GM23338 (cell line): ENCODE results near the gene RAB3IL1. TPM values are rescaled to one million over a fixed set of nuclear protein-coding genes. Genes with fewer than 3 reads are reported as not detected.
A peak's percentile ranks its signal among the peaks of the same experiment; 100 is the strongest.

ENCODE experiments used
- ATAC-seq: fragments of 200-7000 bp; cut with Tn5 transposase; 3 replicates; pipeline ENCODE4 v1.9.1; 2020
- DNase-seq: peaks from one replicate; pipeline ENCODE4 v3.0.0-alpha.2; 2015; ENCODE audit warnings: low spot score
- H2AFZ ChIP-seq: fragments of 200-600 bp; sonication (generic); 2 replicates; pipeline ENCODE4 v1.8.0; 2016; ENCODE audit warnings: antibody characterized with exemption, mild to moderate bottlenecking, moderate library complexity
- H3F3A ChIP-seq: fragments of 200-600 bp; sonication (generic); replicated peaks from 2 replicates; pipeline ENCODE4 v1.8.0; 2017; ENCODE audit warnings: antibody characterized with exemption, mixed run types, low read depth
- H3K27ac ChIP-seq: fragments of 200-600 bp; sonication (generic); 2 replicates; pipeline ENCODE4 v1.6.1; 2016; ENCODE audit warnings: low read depth
- H3K27me3 ChIP-seq: fragments of 200-600 bp; sonication (generic); 2 replicates; pipeline ENCODE4 v1.8.0; 2016; ENCODE audit warnings: mild to moderate bottlenecking, mixed run types, moderate library complexity; ENCODE audit not compliant: insufficient read depth
- H3K36me3 ChIP-seq: fragments of 200-600 bp; sonication (generic); 2 replicates; pipeline ENCODE4 v1.8.0; 2016; ENCODE audit warnings: mild to moderate bottlenecking; ENCODE audit not compliant: insufficient read depth
- H3K4me1 ChIP-seq: fragments of 200-600 bp; sonication (generic); 2 replicates; pipeline ENCODE4 v1.8.0; 2016; ENCODE audit warnings: mild to moderate bottlenecking, moderate library complexity; ENCODE audit not compliant: insufficient read depth
- H3K4me2 ChIP-seq: fragments of 200-600 bp; sonication (generic); 2 replicates; pipeline ENCODE4 v1.7.1; 2017; ENCODE audit warnings: mixed run types
- H3K4me3 ChIP-seq: fragments of 200-600 bp; sonication (generic); 2 replicates; pipeline ENCODE4 v1.6.1; 2016; ENCODE audit warnings: mixed run types
- H3K79me2 ChIP-seq: fragments of 200-600 bp; sonication (generic); replicated peaks from 2 replicates; pipeline ENCODE4 v1.8.0; 2017; ENCODE audit warnings: mild to moderate bottlenecking; ENCODE audit not compliant: insufficient read depth
- H3K9me2 ChIP-seq: fragments of 200-600 bp; sonication (generic); 2 replicates; pipeline ENCODE4 v1.8.0; 2017; ENCODE audit not compliant: insufficient read depth
- H4K20me1 ChIP-seq: fragments of 200-600 bp; sonication (generic); replicated peaks from 2 replicates; pipeline ENCODE4 v1.8.0; 2017; ENCODE audit warnings: mild to moderate bottlenecking; ENCODE audit not compliant: insufficient read depth
- H3K27ac Mint-ChIP-seq: 2 replicates; pipeline ENCODE4 v1.8.0; 2020; ENCODE audit warnings: inconsistent platforms, mild to moderate bottlenecking, moderate library complexity, mixed read lengths
- H3K27me3 Mint-ChIP-seq: 3 replicates; pipeline ENCODE4 v1.8.0; 2022; ENCODE audit warnings: low read depth, mild to moderate bottlenecking, moderate library complexity, mixed read lengths, inconsistent platforms; ENCODE audit not compliant: insufficient read depth, poor library complexity
- H3K36me3 Mint-ChIP-seq: 3 replicates; pipeline ENCODE4 v1.8.0; 2021; ENCODE audit warnings: low read depth, mild to moderate bottlenecking, inconsistent platforms, moderate library complexity, mixed read lengths
- H3K4me1 Mint-ChIP-seq: 3 replicates; pipeline ENCODE4 v1.8.0; 2020; ENCODE audit warnings: mild to moderate bottlenecking, inconsistent platforms, mixed read lengths
- H3K4me3 Mint-ChIP-seq: 3 replicates; pipeline ENCODE4 v1.8.0; 2021; ENCODE audit warnings: moderate library complexity, mild to moderate bottlenecking, inconsistent platforms, mixed read lengths
- H3K9me3 Mint-ChIP-seq: 3 replicates; pipeline ENCODE4 v1.8.0; 2020; ENCODE audit warnings: moderate library complexity, mild to moderate bottlenecking, inconsistent platforms, mixed read lengths
- CREB1 ChIP-seq: fragments of 250-450 bp; sonication (Bioruptor Pico); IDR thresholded peaks from 2 replicates; pipeline ENCODE4 v1.5.0; 2020; ENCODE audit warnings: low read depth, mild to moderate bottlenecking, moderate library complexity
- EZH2phosphoT487 ChIP-seq: fragments of 200-600 bp; sonication (generic); IDR thresholded peaks from one replicate; pipeline ENCODE4 v1.8.1; 2018; ENCODE audit warnings: antibody characterized with exemption; ENCODE audit not compliant: unreplicated experiment
- NANOG ChIP-seq: IDR thresholded peaks from 2 replicates; pipeline ENCODE4 v1.6.1; 2016; ENCODE audit warnings: antibody characterized with exemption, borderline replicate concordance
- POLR2AphosphoS5 ChIP-seq: IDR thresholded peaks from 2 replicates; pipeline ENCODE4 v1.6.1; 2016; ENCODE audit warnings: antibody characterized with exemption, low read depth
- ZNF331 ChIP-seq: fragments of 250-450 bp; sonication (Bioruptor Pico); IDR thresholded peaks from 2 replicates; pipeline ENCODE4 v1.5.0; 2020; ENCODE audit warnings: low read depth, mild to moderate bottlenecking, moderate library complexity
- long read RNA-seq: library from polyadenylated mRNA; unstranded; transcript quantifications from one replicate; pipeline ENCODE4 v2.0.0, GENCODE V29; 2020; ENCODE audit not compliant: unreplicated experiment
- polyA plus RNA-seq: library from polyadenylated mRNA; unstranded; fragments of >200 nt; fragmentation: Nextera tagmentation; extraction: Ambion mirVana; gene quantifications from 2 replicates; pipeline ENCODE4 v1.2.1, GENCODE V29; 2016
- total RNA-seq: library from RNA; depleted of rRNA; stranded (reverse); fragments of >200 nt; shearing (Covaris generic); gene quantifications from 2 replicates; pipeline ENCODE4 v1.2.3, GENCODE V29; 2014; rRNA removed
- TF ChIP-seq, protein P1 (sequence below), 2 experiments: fragments of 200-600 bp in 1 of 2; sonication (generic) in 1 of 2; conservative IDR thresholded peaks; 2 replicates each; pipeline versions ENCODE4 v1.5.1 to v1.6.1; 2016 to 2017; ENCODE audit warnings: antibody characterized with exemption in 2 of 2, low read depth in 2 of 2, mild to moderate bottlenecking in 2 of 2, moderate library complexity in 1 of 2
- TF ChIP-seq, protein P2 (sequence below): IDR thresholded peaks from one replicate; pipeline ENCODE4 v1.6.1; 2018; ENCODE audit warnings: antibody characterized with exemption; ENCODE audit not compliant: unreplicated experiment
- TF ChIP-seq, protein P3 (sequence below): IDR thresholded peaks from 2 replicates; pipeline ENCODE4 v1.6.1; 2016; ENCODE audit warnings: antibody characterized with exemption

The RAB3IL1 gene, protein sequence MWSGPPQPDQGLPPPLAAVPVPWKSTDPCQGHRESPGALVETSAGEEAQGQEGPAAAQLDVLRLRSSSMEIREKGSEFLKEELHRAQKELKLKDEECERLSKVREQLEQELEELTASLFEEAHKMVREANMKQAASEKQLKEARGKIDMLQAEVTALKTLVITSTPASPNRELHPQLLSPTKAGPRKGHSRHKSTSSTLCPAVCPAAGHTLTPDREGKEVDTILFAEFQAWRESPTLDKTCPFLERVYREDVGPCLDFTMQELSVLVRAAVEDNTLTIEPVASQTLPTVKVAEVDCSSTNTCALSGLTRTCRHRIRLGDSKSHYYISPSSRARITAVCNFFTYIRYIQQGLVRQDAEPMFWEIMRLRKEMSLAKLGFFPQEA
- total RNA-seq, result 2.7 and 4.0 TPM in 2 replicates
- 3.4 and 3.9 TPM in 2 replicates for polyA plus RNA-seq
- long read RNA-seq, result 0 reads

DNA sequence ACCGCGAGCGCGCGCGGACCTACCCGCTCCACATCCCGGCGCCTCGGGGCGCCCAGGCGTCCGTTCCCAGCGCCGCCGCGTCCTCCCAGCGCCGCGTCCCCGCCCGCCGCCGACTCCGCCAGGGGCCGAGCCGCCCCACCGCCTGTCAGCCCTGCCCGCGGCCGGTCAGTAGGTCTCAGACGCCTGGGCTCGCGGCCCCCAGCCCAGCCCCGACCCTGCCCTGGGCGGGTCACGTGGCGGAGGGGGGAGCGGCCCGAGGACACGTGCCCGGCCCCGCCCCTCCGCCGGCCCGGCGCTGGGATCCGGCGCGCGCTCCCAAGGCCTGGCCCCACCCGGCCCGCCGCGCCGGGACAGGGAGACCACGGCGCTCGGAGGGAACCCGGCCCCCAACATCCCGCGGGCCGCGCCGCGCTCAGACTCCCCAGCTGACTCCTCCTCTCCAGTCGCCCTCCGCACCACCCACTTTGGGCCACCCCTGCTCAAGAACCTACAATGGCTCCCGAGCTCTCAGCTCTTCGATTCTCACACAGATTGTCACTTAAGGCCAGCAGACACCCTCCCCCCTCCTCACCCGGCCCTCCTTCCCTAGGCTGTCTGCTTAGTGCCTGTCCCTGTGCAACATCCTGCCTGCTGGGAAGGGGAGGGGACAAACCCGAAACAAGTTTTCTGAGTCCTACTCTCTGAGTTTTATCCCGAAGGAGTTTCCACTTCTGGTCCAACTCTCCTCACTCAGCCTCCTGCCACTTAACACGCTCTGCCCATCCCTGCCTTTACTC is at the start of gene RAB3IL1:
TSS of gene RAB3IL1 (minus strand) at position 233 of the 776 bp plus-strand sequence. CDS start at position 34, 199 bp downstream.
- H3K27ac Mint-ChIP-seq, result no peak within 1 kb of the TSS
- Histone ChIP-seq H3K27ac (no peak within 1 kb of the TSS), H3K4me1 (peaks cover 5% of the 10 kb centered on the region), H3F3A (no peaks in the 10 kb centered on the region), H3K27me3 (peaks cover 23% of the 10 kb centered on the region), H3K36me3 (no peaks in the 10 kb centered on the region), H3K9me2 (no peaks in the 10 kb centered on the region), H2AFZ (peak within 1 kb of the TSS; percentile 86), H4K20me1 (no peaks in the 10 kb centered on the region), H3K4me2 (peak within 1 kb of the TSS; percentile 86), H3K4me3 (peak within 1 kb of the TSS; percentile 61), H3K79me2 (no peaks in the 10 kb centered on the region)
- H3K4me1 Mint-ChIP-seq, result peaks cover 11% of the 10 kb centered on the region; the same call in 2 of the 3 replicates
- peaks cover 35% of the 10 kb centered on the region for H3K27me3 Mint-ChIP-seq
- H3K4me3 Mint-ChIP-seq, result peak within 1 kb of the TSS; percentile 77
- ATAC-seq, result peak; percentile 82
- H3K9me3 Mint-ChIP-seq, result no peaks in the 10 kb centered on the region; the same call in 2 of the 3 replicates
- TF ChIP-seq EZH2phosphoT487 (no peak), POLR2AphosphoS5 (no peak), NANOG (no peak), ZNF331 (CRISPR knock-in tag) (no peak)
- TF ChIP-seq, protein P1, sequence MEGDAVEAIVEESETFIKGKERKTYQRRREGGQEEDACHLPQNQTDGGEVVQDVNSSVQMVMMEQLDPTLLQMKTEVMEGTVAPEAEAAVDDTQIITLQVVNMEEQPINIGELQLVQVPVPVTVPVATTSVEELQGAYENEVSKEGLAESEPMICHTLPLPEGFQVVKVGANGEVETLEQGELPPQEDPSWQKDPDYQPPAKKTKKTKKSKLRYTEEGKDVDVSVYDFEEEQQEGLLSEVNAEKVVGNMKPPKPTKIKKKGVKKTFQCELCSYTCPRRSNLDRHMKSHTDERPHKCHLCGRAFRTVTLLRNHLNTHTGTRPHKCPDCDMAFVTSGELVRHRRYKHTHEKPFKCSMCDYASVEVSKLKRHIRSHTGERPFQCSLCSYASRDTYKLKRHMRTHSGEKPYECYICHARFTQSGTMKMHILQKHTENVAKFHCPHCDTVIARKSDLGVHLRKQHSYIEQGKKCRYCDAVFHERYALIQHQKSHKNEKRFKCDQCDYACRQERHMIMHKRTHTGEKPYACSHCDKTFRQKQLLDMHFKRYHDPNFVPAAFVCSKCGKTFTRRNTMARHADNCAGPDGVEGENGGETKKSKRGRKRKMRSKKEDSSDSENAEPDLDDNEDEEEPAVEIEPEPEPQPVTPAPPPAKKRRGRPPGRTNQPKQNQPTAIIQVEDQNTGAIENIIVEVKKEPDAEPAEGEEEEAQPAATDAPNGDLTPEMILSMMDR (conservative IDR thresholded peaks at IDR 0.05; ENCODE audit: low read depth in 2 of 2), result no peak
- TF ChIP-seq, protein P2, sequence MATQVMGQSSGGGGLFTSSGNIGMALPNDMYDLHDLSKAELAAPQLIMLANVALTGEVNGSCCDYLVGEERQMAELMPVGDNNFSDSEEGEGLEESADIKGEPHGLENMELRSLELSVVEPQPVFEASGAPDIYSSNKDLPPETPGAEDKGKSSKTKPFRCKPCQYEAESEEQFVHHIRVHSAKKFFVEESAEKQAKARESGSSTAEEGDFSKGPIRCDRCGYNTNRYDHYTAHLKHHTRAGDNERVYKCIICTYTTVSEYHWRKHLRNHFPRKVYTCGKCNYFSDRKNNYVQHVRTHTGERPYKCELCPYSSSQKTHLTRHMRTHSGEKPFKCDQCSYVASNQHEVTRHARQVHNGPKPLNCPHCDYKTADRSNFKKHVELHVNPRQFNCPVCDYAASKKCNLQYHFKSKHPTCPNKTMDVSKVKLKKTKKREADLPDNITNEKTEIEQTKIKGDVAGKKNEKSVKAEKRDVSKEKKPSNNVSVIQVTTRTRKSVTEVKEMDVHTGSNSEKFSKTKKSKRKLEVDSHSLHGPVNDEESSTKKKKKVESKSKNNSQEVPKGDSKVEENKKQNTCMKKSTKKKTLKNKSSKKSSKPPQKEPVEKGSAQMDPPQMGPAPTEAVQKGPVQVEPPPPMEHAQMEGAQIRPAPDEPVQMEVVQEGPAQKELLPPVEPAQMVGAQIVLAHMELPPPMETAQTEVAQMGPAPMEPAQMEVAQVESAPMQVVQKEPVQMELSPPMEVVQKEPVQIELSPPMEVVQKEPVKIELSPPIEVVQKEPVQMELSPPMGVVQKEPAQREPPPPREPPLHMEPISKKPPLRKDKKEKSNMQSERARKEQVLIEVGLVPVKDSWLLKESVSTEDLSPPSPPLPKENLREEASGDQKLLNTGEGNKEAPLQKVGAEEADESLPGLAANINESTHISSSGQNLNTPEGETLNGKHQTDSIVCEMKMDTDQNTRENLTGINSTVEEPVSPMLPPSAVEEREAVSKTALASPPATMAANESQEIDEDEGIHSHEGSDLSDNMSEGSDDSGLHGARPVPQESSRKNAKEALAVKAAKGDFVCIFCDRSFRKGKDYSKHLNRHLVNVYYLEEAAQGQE, result no peak
- no peaks in the 10 kb centered on the region; the same call in 2 of the 3 replicates for H3K36me3 Mint-ChIP-seq
- DNase-seq, result peak; percentile 81

DNA sequence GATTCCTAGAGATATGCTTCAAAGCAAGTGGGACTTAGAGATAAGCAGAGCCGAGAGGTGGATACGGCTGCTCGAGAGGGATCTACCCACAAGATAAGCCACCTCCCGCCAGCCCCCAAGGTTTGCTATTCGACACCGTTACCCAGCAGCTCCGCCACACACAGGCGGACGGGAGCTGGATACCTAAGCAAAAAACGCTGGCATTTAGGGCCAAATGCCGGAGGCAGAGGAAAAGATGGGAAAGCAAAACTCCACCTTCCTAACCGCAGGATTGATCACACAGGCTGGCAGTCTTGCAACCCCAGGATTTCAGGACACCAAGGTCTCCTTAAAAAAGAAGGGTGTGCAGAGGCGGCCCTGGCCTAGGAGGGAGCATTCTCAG is 49.4 kb upstream of the RAB3IL1 start:
- Histone ChIP-seq H3F3A (peaks cover 34% of the 10 kb centered on the region), H3K4me1 (peaks cover 37% of the 10 kb centered on the region), H3K27ac (peak overlapping the region; percentile 97), H3K9me2 (0 out of 2 replicates have a peak, but pooled peaks cover 4% of the 10 kb centered on the region), H4K20me1 (peaks cover 32% of the 10 kb centered on the region), H3K27me3 (no peaks in the 10 kb centered on the region), H3K4me2 (peak overlapping the region; percentile 100), H3K4me3 (peak overlapping the region; percentile 100), H2AFZ (no peak overlapping the region), H3K79me2 (peaks cover 43% of the 10 kb centered on the region), H3K36me3 (peaks cover 27% of the 10 kb centered on the region)
- Mint-ChIP-seq H3K4me3 (peak overlapping the region; percentile 95), H3K27me3 (peaks cover 26% of the 10 kb centered on the region), H3K27ac (peak overlapping the region; percentile 91), H3K4me1 (peaks cover 39% of the 10 kb centered on the region), H3K9me3 (peaks cover 2% of the 10 kb centered on the region; the same call in 2 of the 3 replicates), H3K36me3 (peaks cover 48% of the 10 kb centered on the region)
- ATAC-seq, result no peak
- peak; percentile 30 for DNase-seq
- TF ChIP-seq CREB1 (CRISPR knock-in tag), result no peak
- TF ChIP-seq, protein P3, sequence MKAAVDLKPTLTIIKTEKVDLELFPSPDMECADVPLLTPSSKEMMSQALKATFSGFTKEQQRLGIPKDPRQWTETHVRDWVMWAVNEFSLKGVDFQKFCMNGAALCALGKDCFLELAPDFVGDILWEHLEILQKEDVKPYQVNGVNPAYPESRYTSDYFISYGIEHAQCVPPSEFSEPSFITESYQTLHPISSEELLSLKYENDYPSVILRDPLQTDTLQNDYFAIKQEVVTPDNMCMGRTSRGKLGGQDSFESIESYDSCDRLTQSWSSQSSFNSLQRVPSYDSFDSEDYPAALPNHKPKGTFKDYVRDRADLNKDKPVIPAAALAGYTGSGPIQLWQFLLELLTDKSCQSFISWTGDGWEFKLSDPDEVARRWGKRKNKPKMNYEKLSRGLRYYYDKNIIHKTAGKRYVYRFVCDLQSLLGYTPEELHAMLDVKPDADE, result no peak
